ENCODE results near the gene DCDC2.
"Not testable (repeated sequence)": the region's sequence is repeated elsewhere in the genome, so short reads cannot be mapped to it uniquely, and the experiment has no call there.

DNA sequence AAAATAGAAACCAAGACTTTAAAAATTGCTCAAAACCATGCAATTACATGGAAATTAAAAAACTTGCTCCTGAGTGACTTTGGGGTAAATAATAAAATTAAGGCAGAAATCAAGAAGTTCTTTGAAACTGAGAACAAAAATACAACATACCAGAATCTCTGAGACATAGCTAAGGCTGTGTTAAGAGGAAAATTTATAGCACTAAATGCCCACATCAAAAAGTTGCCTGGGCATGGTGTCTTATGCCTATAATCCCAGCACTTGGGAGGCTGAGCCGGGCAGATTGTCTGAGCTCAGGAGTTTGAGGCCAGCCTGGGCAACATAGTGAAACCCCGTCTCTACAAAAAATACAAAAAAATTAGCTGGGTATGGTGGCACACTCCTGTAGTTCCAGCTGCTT is 64.0 kb downstream of the DCDC2 start:
- TF ChIP-seq, protein P1, sequence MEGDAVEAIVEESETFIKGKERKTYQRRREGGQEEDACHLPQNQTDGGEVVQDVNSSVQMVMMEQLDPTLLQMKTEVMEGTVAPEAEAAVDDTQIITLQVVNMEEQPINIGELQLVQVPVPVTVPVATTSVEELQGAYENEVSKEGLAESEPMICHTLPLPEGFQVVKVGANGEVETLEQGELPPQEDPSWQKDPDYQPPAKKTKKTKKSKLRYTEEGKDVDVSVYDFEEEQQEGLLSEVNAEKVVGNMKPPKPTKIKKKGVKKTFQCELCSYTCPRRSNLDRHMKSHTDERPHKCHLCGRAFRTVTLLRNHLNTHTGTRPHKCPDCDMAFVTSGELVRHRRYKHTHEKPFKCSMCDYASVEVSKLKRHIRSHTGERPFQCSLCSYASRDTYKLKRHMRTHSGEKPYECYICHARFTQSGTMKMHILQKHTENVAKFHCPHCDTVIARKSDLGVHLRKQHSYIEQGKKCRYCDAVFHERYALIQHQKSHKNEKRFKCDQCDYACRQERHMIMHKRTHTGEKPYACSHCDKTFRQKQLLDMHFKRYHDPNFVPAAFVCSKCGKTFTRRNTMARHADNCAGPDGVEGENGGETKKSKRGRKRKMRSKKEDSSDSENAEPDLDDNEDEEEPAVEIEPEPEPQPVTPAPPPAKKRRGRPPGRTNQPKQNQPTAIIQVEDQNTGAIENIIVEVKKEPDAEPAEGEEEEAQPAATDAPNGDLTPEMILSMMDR (conservative IDR thresholded peaks at IDR 0.05): not testable (repeated sequence)
- not testable (repeated sequence) for TF ChIP-seq EZH2 (IDR thresholded peaks at IDR 0.05; ENCODE audit: low read depth)
